IMR-90 (cell line): ENCODE data around the gene CECR2.

ENCODE experiments used
- BHLHE40 ChIP-seq: fragments of 150-350 bp; IDR thresholded peaks from 2 replicates; pipeline ENCODE4 v1.6.1; 2016; ENCODE audit warnings: mild to moderate bottlenecking, low read depth, low read length
- CEBPB ChIP-seq: IDR thresholded peaks from 2 replicates; pipeline ENCODE4 v1.6.1; 2012; ENCODE audit warnings: low read depth, low read length, improper control_type of control experiment
- CTCF ChIP-seq: conservative IDR thresholded peaks from 2 replicates; pipeline ENCODE4 v1.5.1; 2012; ENCODE audit warnings: mild to moderate bottlenecking, low read depth, low read length, improper control_type of control experiment
- FOS ChIP-seq: fragments of 150-350 bp; IDR thresholded peaks from 2 replicates; pipeline ENCODE4 v1.6.1; 2016; ENCODE audit warnings: low read depth, low read length
- MAFK ChIP-seq: IDR thresholded peaks from 2 replicates; pipeline ENCODE4 v1.6.1; 2012; ENCODE audit warnings: low read depth, low read length, improper control_type of control experiment
- MAZ ChIP-seq: IDR thresholded peaks from 2 replicates; pipeline ENCODE4 v1.6.1; 2012; ENCODE audit warnings: low read depth, mild to moderate bottlenecking, low read length, improper control_type of control experiment, moderate library complexity, borderline replicate concordance
- MXI1 ChIP-seq: IDR thresholded peaks from 2 replicates; pipeline ENCODE4 v1.6.1; 2012; ENCODE audit warnings: low read depth, mild to moderate bottlenecking, low read length, moderate library complexity, borderline replicate concordance
- POLR2A ChIP-seq: IDR thresholded peaks from 2 replicates; pipeline ENCODE4 v1.6.1; 2012; ENCODE audit warnings: mild to moderate bottlenecking, low read depth, low read length
- RAD21 ChIP-seq: IDR thresholded peaks from 2 replicates; pipeline ENCODE4 v1.6.1; 2012; ENCODE audit warnings: low read length, improper control_type of control experiment
- RCOR1 ChIP-seq: IDR thresholded peaks from 2 replicates; pipeline ENCODE4 v1.6.1; 2012; ENCODE audit warnings: mild to moderate bottlenecking, low read length, improper control_type of control experiment; ENCODE audit not compliant: insufficient replicate concordance
- RFX5 ChIP-seq: IDR thresholded peaks from 2 replicates; pipeline ENCODE4 v1.8.0; 2012; ENCODE audit warnings: low read depth, mild to moderate bottlenecking, low read length, moderate library complexity
- SMC3 ChIP-seq: fragments of 150-350 bp; IDR thresholded peaks from 2 replicates; pipeline ENCODE4 v1.6.1; 2016; ENCODE audit warnings: low read depth, mild to moderate bottlenecking, antibody characterized with exemption, low read length, moderate library complexity
- USF2 ChIP-seq: fragments of 150-350 bp; IDR thresholded peaks from 2 replicates; pipeline ENCODE4 v1.6.1; 2017; ENCODE audit warnings: mild to moderate bottlenecking, antibody characterized with exemption, low read length, low read depth

- TF ChIP-seq RAD21, result no peak
- TF ChIP-seq CTCF, result no peak
- no peak for TF ChIP-seq CEBPB
- no peak for TF ChIP-seq POLR2A
- TF ChIP-seq MAZ, result no peak
- TF ChIP-seq MAFK, result no peak
- no peak for TF ChIP-seq USF2
- TF ChIP-seq MXI1, result no peak
- TF ChIP-seq FOS, result no peak
- no peak for TF ChIP-seq RFX5
- no peak for TF ChIP-seq BHLHE40
- no peak for TF ChIP-seq SMC3
- TF ChIP-seq RCOR1, result no peak
These were observed at the start of gene CECR2 for GRCh38 chr22:17369439-17370025.
